GM12878 (cell line): ENCODE results near the gene SENP7. TPM values are rescaled to one million over a fixed set of nuclear protein-coding genes. Genes with fewer than 3 reads are reported as not detected.

Source experiments
- ATAC-seq: fragments of 200-7000 bp; cut with Tn5 transposase; 3 replicates; pipeline ENCODE4 v1.9.1; 2020; ENCODE audit warnings: mild to moderate bottlenecking, moderate library complexity
- BruUV-seq: library from RNA; stranded (reverse); fragments of 400-500 nt; replicated peaks from 2 replicates; lab custom pipeline; 2021; lab: Mats Ljungman, UMichigan
- CTCF ChIA-PET: fragments of 300-600 bp; sonication (Branson Sonifier 250); formaldehyde crosslinking; extraction: SDS; loops from one replicate; lab custom pipeline; 2021; ENCODE audit warnings: inconsistent platforms; lab: Yijun Ruan, JAX
- POLR2A ChIA-PET: fragments of 350-600 bp; formaldehyde crosslinking; extraction: SDS; loops from one replicate; lab custom pipeline; 2021; ENCODE audit warnings: inconsistent platforms; lab: Charles Lee
- RAD21 ChIA-PET: fragments of 300-600 bp; sonication (Branson Sonifier 250); formaldehyde crosslinking; loops from one replicate; lab custom pipeline; 2023; ENCODE audit warnings: antibody characterized with exemption; ENCODE audit not compliant: unreplicated experiment; lab: Charles Lee
- SMC1A ChIA-PET: fragments of 300-600 bp; sonication (Branson Sonifier 250); formaldehyde crosslinking; loops from one replicate; lab custom pipeline; 2023; ENCODE audit not compliant: unreplicated experiment, uncharacterized antibody; lab: Charles Lee
- DNase-seq: peaks from one replicate; pipeline ENCODE4 v3.0.0-alpha.2; 2011; ENCODE audit warnings: low read depth, low spot score
- FAIRE-seq: peaks from 3 replicates; lab custom pipeline; 2011; peaks lifted over from hg19 to GRCh38; lab: Jason Lieb, UNC
- H2AFZ ChIP-seq: 2 replicates; pipeline ENCODE4 v1.6.0; 2011; ENCODE audit warnings: low read depth, low read length, control low read depth; ENCODE audit not compliant: control insufficient read depth
- H3K27ac ChIP-seq: 2 replicates; pipeline ENCODE4 v1.5.1; 2011; ENCODE audit warnings: control low read depth; ENCODE audit not compliant: control insufficient read depth, insufficient read depth
- H3K27me3 ChIP-seq, 2 experiments: replicated peaks in 1 of 2; 2 replicates each; pipeline versions ENCODE4 v1.6.0 to v1.6.1; 2011; ENCODE audit warnings: low read length in 1 of 2; ENCODE audit not compliant: control insufficient read depth in 2 of 2, insufficient read depth in 2 of 2
- H3K36me3 ChIP-seq, 2 experiments: 2 replicates each; pipeline ENCODE4 v1.5.1; 2011; ENCODE audit warnings: low read length in 1 of 2; ENCODE audit not compliant: control insufficient read depth in 2 of 2, insufficient read depth in 2 of 2
- H3K4me1 ChIP-seq: 2 replicates; pipeline ENCODE4 v1.6.1; 2011; ENCODE audit warnings: mild to moderate bottlenecking, low read length, moderate library complexity, mixed read lengths; ENCODE audit not compliant: control insufficient read depth, insufficient read depth
- H3K4me2 ChIP-seq: 2 replicates; pipeline ENCODE4 v1.6.0; 2011; ENCODE audit warnings: control low read depth; ENCODE audit not compliant: control insufficient read depth, insufficient read depth
- H3K4me3 ChIP-seq: fragments of 200-600 bp; sonication (generic); 2 replicates; pipeline ENCODE4 v1.5.1; 2016
- H3K79me2 ChIP-seq: 2 replicates; pipeline ENCODE4 v1.6.0; 2011; ENCODE audit warnings: low read length; ENCODE audit not compliant: control insufficient read depth, insufficient read depth
- H3K9ac ChIP-seq: 2 replicates; pipeline ENCODE4 v1.8.0; 2011; ENCODE audit warnings: low read length, control low read depth, mixed read lengths; ENCODE audit not compliant: control insufficient read depth, insufficient read depth
- H3K9me3 ChIP-seq: replicated peaks from 3 replicates; pipeline ENCODE4 v1.5.1; 2011; ENCODE audit warnings: mild to moderate bottlenecking, low read length; ENCODE audit not compliant: control insufficient read depth, insufficient read depth
- H4K20me1 ChIP-seq: 2 replicates; pipeline ENCODE4 v1.6.0; 2011; ENCODE audit not compliant: control insufficient read depth, insufficient read depth
- CREB1 ChIP-seq: IDR thresholded peaks from 2 replicates; pipeline ENCODE4 v1.6.1; 2012; ENCODE audit warnings: low read depth, mild to moderate bottlenecking, inconsistent platforms
- EP300 ChIP-seq, 2 experiments: fragments of 150-350 bp in 1 of 2; IDR thresholded peaks; 2 replicates each; pipeline ENCODE4 v1.6.1; 2011 to 2012; ENCODE audit warnings: low read depth in 2 of 2, low read length in 2 of 2, borderline replicate concordance in 1 of 2, improper control_type of control experiment in 1 of 2, inconsistent platforms in 1 of 2; ENCODE audit not compliant: control insufficient read depth in 1 of 2
- FOS ChIP-seq: IDR thresholded peaks from 3 replicates; pipeline ENCODE4 v1.6.1; 2011; ENCODE audit warnings: borderline replicate concordance; ENCODE audit not compliant: insufficient read length; ENCODE audit errors: extremely low read depth
- JUND ChIP-seq: IDR thresholded peaks from 2 replicates; pipeline ENCODE4 v1.6.1; 2012; ENCODE audit warnings: low read depth, mild to moderate bottlenecking, low read length, improper control_type of control experiment, moderate library complexity
- KLF5 ChIP-seq: fragments of 450-650 bp; IDR thresholded peaks from 2 replicates; pipeline ENCODE4 v1.6.1; 2014; ENCODE audit warnings: mild to moderate bottlenecking; ENCODE audit not compliant: partially characterized antibody
- RAD21 ChIP-seq: IDR thresholded peaks from 2 replicates; pipeline ENCODE4 v1.6.1; 2011; ENCODE audit warnings: mild to moderate bottlenecking, low read depth, low read length, moderate library complexity; ENCODE audit not compliant: insufficient read depth
- RAD51 ChIP-seq: fragments of 450-650 bp; IDR thresholded peaks from 2 replicates; pipeline ENCODE4 v1.6.1; 2016; ENCODE audit warnings: moderate library complexity, mild to moderate bottlenecking, inconsistent platforms
- RELA ChIP-seq: fragments of 450-650 bp; IDR thresholded peaks from 2 replicates; pipeline ENCODE4 v1.8.0; 2014; ENCODE audit warnings: borderline replicate concordance; ENCODE audit not compliant: partially characterized antibody
- RUNX3 ChIP-seq: IDR thresholded peaks from 2 replicates; pipeline ENCODE4 v1.6.1; 2012; ENCODE audit warnings: low read length, inconsistent platforms
- SREBF1 ChIP-seq: IDR thresholded peaks from 2 replicates; pipeline ENCODE4 v1.6.1; 2012; ENCODE audit warnings: mild to moderate bottlenecking, low read length
- SUZ12 ChIP-seq: fragments of 200-600 bp; sonication (generic); IDR thresholded peaks from one replicate; pipeline ENCODE4 v1.6.1; 2018; ENCODE audit warnings: antibody characterized with exemption, mild to moderate bottlenecking; ENCODE audit not compliant: unreplicated experiment
- ZNF207 ChIP-seq: fragments of 450-650 bp; IDR thresholded peaks from 2 replicates; pipeline ENCODE4 v1.6.1; 2014; ENCODE audit warnings: antibody characterized with exemption, mild to moderate bottlenecking, borderline replicate concordance
- WGBS: methylation state at CpG from one replicate; pipeline ENCODE4 v1.1.6; 2016; ENCODE audit warnings: low lambda C conversion rate; ENCODE audit not compliant: insufficient replicate concordance, insufficient coverage; ENCODE audit errors: missing lambda C conversion rate; 5-methylcytosine and 5-hydroxymethylcytosine counted together
- in situ Hi-C: fragments of 300-500 bp; cut with MboI; formaldehyde crosslinking; loops from 9 replicates; pipeline ENCODE4 v1.14.3; 2018; ENCODE audit warnings: mixed read lengths
- intact Hi-C: fragments of 100-400 bp; cut with micrococcal nuclease; formaldehyde crosslinking; loops from one replicate; pipeline ENCODE4 v1.14.2; 2022; ENCODE audit not compliant: unreplicated experiment
- polyA plus RNA-seq, 11 experiments: library from polyadenylated mRNA; depleted of rRNA in 4 of 11; unstranded in 6 of 11; stranded (reverse) in 5 of 11; fragments of >200 nt; fragmentation: Nextera tagmentation in 4 of 11; fragmentation: Illumina TruSeq in 1 of 11; extraction: Ambion mirVana in 4 of 11; extraction: Trizol in 1 of 11; gene quantifications; 1 replicate in 1 of 11; 2 replicates in 10 of 11; pipeline versions ENCODE4 v1.2.1 to v1.2.3, GENCODE V29; 2011 to 2016; ENCODE audit warnings: inconsistent platforms in 2 of 11, missing spikeins in 2 of 11, low read depth in 1 of 11
- total RNA-seq, 4 experiments: library from RNA; depleted of rRNA in 3 of 4; stranded (reverse); fragments of >200 nt in 3 of 4; fragmentation: Illumina TruSeq in 1 of 4; extraction: Trizol in 1 of 4; gene quantifications; 2 replicates each; pipeline versions ENCODE4 v1.2.1 to v1.2.3, GENCODE V29; 2013 to 2021
- TF ChIP-seq, protein P1 (sequence below): IDR thresholded peaks from 2 replicates; pipeline ENCODE4 v1.6.1; 2012; ENCODE audit warnings: improper control_type of control experiment, low read depth, low read length; ENCODE audit not compliant: insufficient replicate concordance
- TF ChIP-seq, protein P2 (sequence below): fragments of 450-650 bp; IDR thresholded peaks from 2 replicates; pipeline ENCODE4 v1.6.1; 2017; ENCODE audit warnings: borderline replicate concordance

SENP7 gene
- total and polyA plus RNA-seq, 10 of the 15 experiments (the other 5 are each of a cell fraction or from before 2014, with no cell fraction given) = 2.6 to 14.7 (median 8.3) TPM

DNA sequence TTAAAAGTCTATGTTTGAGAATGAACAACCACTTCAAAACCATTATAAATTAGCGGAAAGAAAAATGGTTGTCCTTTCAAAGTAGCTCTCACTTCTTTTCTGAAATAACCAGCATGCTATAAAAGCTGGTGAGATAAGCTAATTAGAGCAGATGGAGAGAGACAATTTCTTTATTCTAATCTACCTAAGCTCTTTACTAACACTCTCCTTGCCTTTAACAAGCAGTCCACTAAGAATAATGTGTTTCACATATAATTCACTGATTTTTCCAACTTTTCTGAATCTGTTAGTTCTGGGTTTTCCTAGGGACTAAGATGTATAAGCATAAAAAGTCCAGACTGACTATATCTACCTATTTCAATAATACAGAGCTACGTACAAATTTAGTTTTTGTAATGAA is 192.5 kb downstream of the SENP7 start, which contains the start of gene IMPG2:
TSS of gene IMPG2 (minus strand) at position 101 of the 400 bp plus-strand sequence. CDS start 203 bp downstream, outside the sequence.
- FAIRE-seq = no peak
- TF ChIP-seq RELA = no peak
- no peak for TF ChIP-seq KLF5
- TF ChIP-seq, protein P1, sequence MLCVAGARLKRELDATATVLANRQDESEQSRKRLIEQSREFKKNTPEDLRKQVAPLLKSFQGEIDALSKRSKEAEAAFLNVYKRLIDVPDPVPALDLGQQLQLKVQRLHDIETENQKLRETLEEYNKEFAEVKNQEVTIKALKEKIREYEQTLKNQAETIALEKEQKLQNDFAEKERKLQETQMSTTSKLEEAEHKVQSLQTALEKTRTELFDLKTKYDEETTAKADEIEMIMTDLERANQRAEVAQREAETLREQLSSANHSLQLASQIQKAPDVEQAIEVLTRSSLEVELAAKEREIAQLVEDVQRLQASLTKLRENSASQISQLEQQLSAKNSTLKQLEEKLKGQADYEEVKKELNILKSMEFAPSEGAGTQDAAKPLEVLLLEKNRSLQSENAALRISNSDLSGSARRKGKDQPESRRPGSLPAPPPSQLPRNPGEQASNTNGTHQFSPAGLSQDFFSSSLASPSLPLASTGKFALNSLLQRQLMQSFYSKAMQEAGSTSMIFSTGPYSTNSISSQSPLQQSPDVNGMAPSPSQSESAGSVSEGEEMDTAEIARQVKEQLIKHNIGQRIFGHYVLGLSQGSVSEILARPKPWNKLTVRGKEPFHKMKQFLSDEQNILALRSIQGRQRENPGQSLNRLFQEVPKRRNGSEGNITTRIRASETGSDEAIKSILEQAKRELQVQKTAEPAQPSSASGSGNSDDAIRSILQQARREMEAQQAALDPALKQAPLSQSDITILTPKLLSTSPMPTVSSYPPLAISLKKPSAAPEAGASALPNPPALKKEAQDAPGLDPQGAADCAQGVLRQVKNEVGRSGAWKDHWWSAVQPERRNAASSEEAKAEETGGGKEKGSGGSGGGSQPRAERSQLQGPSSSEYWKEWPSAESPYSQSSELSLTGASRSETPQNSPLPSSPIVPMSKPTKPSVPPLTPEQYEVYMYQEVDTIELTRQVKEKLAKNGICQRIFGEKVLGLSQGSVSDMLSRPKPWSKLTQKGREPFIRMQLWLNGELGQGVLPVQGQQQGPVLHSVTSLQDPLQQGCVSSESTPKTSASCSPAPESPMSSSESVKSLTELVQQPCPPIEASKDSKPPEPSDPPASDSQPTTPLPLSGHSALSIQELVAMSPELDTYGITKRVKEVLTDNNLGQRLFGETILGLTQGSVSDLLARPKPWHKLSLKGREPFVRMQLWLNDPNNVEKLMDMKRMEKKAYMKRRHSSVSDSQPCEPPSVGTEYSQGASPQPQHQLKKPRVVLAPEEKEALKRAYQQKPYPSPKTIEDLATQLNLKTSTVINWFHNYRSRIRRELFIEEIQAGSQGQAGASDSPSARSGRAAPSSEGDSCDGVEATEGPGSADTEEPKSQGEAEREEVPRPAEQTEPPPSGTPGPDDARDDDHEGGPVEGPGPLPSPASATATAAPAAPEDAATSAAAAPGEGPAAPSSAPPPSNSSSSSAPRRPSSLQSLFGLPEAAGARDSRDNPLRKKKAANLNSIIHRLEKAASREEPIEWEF = no peak
- TF ChIP-seq SREBF1 = no peak
- TF ChIP-seq, protein P2, sequence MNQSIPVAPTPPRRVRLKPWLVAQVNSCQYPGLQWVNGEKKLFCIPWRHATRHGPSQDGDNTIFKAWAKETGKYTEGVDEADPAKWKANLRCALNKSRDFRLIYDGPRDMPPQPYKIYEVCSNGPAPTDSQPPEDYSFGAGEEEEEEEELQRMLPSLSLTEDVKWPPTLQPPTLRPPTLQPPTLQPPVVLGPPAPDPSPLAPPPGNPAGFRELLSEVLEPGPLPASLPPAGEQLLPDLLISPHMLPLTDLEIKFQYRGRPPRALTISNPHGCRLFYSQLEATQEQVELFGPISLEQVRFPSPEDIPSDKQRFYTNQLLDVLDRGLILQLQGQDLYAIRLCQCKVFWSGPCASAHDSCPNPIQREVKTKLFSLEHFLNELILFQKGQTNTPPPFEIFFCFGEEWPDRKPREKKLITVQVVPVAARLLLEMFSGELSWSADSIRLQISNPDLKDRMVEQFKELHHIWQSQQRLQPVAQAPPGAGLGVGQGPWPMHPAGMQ = no peak
- TF ChIP-seq RUNX3 = no peak
- no peak for TF ChIP-seq CREB1
- no peak for TF ChIP-seq EP300 (IDR thresholded peaks at IDR 0.05; ENCODE audit: borderline replicate concordance in 1 of 2, control insufficient read depth in 1 of 2, low read depth in 2 of 2, low read length in 2 of 2)
- no peak for TF ChIP-seq FOS
- TF ChIP-seq RAD21 = no peak
- no peak for TF ChIP-seq SUZ12
- TF ChIP-seq RAD51 = no peak
- no peak for TF ChIP-seq ZNF207
- no peak for TF ChIP-seq JUND
- TF ChIP-seq, all 136 proteins: peak for 0
- 96% methylated on average over 2 of the region's 2 CpGs for WGBS
- no TSS peak for BruUV-seq
- Histone ChIP-seq H3K4me1 (no peaks in the 10 kb centered on the region), H2AFZ (no peak within 1 kb of the TSS), H3K4me3 (no peak within 1 kb of the TSS), H3K36me3 (no peaks in the 10 kb centered on the region), H3K79me2 (no peaks in the 10 kb centered on the region), H3K9me3 (no peaks in the 10 kb centered on the region), H3K27me3 (no peaks in the 10 kb centered on the region), H3K27ac (no peak within 1 kb of the TSS), H4K20me1 (no peaks in the 10 kb centered on the region), H3K4me2 (no peak within 1 kb of the TSS), H3K9ac (no peak within 1 kb of the TSS)
- intact Hi-C loops (no loop called here), in situ Hi-C loops (no loop called here)
- ChIA-PET POLR2A (no interaction called here), SMC1A (interaction anchor here (1.1 kb wide), 1 partner anchor 10 kb away, joined by 5 read pairs; no protein-coding TSS in a partner anchor), CTCF (interaction anchor here (0.8 to 1.4 kb wide), 3 partner anchors 8 to 54 kb away, joined by 3 to 4 read pairs (median 3); no protein-coding TSS in a partner anchor), RAD21 (no interaction called here)
- no peak for ATAC-seq
- DNase-seq = no peak
